H1 (cell line): ENCODE data around the gene SFXN2. TPM values are rescaled to one million over a fixed set of nuclear protein-coding genes. Genes with fewer than 3 reads are reported as not detected.

Experiments
- ASH2L ChIP-seq: fragments of 200-600, 300-600 bp; sonication (generic); IDR thresholded peaks from one replicate; pipeline ENCODE4 v1.7.1; 2017; ENCODE audit warnings: low read length
- CBX8 ChIP-seq: fragments of 300-800, 300-1000 bp; sonication (generic); IDR thresholded peaks from 2 replicates; pipeline ENCODE4 v1.7.1; 2016; ENCODE audit warnings: low read depth, low read length, borderline replicate concordance
- CTBP2 ChIP-seq: IDR thresholded peaks from 2 replicates; pipeline ENCODE4 v1.7.0; 2011; ENCODE audit warnings: borderline replicate concordance, mild to moderate bottlenecking, moderate library complexity, mixed read lengths, low read length; ENCODE audit not compliant: insufficient read depth, insufficient read length
- KDM4A ChIP-seq: IDR thresholded peaks from one replicate; pipeline ENCODE4 v1.7.1; 2012; ENCODE audit warnings: low read depth, mild to moderate bottlenecking, moderate library complexity, low read length, inconsistent platforms; ENCODE audit not compliant: severe bottlenecking
- MAFK ChIP-seq: IDR thresholded peaks from 2 replicates; pipeline ENCODE4 v1.6.1; 2012; ENCODE audit warnings: low read depth, mild to moderate bottlenecking, improper control_type of control experiment, low read length
- NANOG ChIP-seq: IDR thresholded peaks from 2 replicates; pipeline ENCODE4 v1.6.1; 2011; ENCODE audit warnings: low read length, low read depth, mild to moderate bottlenecking, inconsistent platforms; ENCODE audit not compliant: insufficient read depth, poor library complexity, severe bottlenecking
- polyA plus RNA-seq, 7 experiments: library from polyadenylated mRNA; depleted of rRNA in 3 of 7; stranded (reverse) in 5 of 7; unstranded in 2 of 7; fragments of >200 nt in 5 of 7; fragments of 200-250 nt in 2 of 7; gene quantifications; 1 replicate in 5 of 7; 2 replicates in 1 of 7; 4 replicates in 1 of 7; pipeline versions ENCODE4 v1.2.1 to v1.2.3, GENCODE V29; 2011 to 2013; ENCODE audit warnings: missing spikeins in 2 of 7, mixed read lengths in 2 of 7
- total RNA-seq: library from RNA; stranded (reverse); fragmentation: NEBNext Ultra II Directional; extraction: Animal tissue kit (Norgen Biotek cat#: 25700); gene quantifications from 2 replicates; pipeline ENCODE4 v1.2.1, GENCODE V29; 2021
- TF ChIP-seq, protein P1 (sequence below): IDR thresholded peaks from 2 replicates; pipeline ENCODE4 v1.6.1; 2012; ENCODE audit warnings: inconsistent platforms

The SFXN2 gene
- total and polyA plus RNA-seq, 2 of the 8 experiments (the other 6 are each of a cell fraction or from before 2014, with no cell fraction given), result 20.5 to 23.5 TPM

DNA sequence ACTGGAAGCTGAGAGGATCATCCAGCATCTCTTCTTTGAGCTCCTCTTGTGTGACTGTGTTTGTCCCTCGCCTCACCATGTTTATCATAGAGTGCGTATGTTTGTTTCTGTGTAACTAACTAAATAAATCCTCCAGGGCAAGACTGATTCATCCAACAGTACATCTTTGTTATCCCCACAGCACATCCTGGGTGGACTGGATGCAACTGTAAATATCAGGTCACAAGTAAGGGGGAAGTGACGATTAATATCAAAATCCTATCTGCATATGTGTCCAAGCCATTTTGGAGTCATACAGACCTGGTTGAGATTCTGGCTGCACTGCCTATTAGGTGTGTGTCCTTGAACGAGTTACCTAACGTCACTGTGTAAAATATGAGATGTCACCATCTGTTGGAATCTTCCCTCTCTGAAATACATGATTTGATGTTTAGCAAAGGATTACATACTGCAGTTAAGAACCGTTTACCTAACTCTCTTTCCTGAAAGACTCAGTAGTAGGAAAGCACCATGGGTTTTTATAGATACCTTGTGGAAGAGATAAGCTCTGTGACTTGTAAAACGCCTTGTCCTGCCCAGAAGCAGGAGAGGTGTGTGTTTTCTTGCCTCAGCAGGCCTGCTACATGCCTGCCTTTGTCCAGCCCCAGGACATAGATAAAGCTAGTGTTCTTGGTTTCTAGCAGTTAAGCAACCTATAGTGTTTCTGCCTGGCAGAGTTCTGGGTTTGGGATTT is 55.1 kb downstream of the SFXN2 start (continued):
- TF ChIP-seq ASH2L (no peak), KDM4A (no peak), NANOG (no peak), CBX8 (no peak), MAFK (no peak), CTBP2 (no peak)
- TF ChIP-seq, protein P1, sequence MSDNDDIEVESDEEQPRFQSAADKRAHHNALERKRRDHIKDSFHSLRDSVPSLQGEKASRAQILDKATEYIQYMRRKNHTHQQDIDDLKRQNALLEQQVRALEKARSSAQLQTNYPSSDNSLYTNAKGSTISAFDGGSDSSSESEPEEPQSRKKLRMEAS, result no peak
